GM19468 (cell line): ENCODE data around the gene LAMA4.
"Not testable (repeated sequence)": the region's sequence is repeated elsewhere in the genome, so short reads cannot be mapped to it uniquely, and the experiment has no call there.

ENCODE experiments used
- ATAC-seq: cut with Tn5 transposase; IDR thresholded peaks from one replicate; pipeline ENCODE4 v1.9.1; 2021; ENCODE audit warnings: mild to moderate bottlenecking, moderate library complexity, moderate number of reproducible peaks; ENCODE audit not compliant: unreplicated experiment; ENCODE audit errors: extremely low read depth

LAMA4 gene

GRCh38 chr6:112113918-112114317 lies 140.4 kb downstream of the LAMA4 start:
- no peak for ATAC-seq

DNA sequence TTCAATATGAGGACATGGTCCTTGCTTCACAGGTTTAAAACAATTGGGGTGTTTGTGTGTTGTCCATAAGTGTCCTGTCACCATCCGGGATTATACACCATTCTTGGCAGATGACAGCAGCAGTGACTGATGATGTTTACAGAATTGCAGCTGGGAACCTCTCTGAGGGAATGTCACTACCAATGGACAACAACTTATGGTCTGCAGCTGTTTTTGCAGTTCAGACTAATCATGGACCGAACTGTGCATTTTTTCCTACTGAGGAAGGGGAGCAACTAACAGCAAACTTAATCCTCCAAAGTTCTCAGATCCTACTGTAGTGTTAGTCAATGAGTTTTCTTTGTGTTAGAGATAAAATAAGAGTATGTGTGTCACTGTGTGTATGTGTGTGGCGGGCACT lies 140.9 kb downstream of the LAMA4 start:
- ATAC-seq, result no peak

- no peak for ATAC-seq
Measured at GRCh38 chr6:112109262-112109661, 145.1 kb downstream of the LAMA4 start.

DNA sequence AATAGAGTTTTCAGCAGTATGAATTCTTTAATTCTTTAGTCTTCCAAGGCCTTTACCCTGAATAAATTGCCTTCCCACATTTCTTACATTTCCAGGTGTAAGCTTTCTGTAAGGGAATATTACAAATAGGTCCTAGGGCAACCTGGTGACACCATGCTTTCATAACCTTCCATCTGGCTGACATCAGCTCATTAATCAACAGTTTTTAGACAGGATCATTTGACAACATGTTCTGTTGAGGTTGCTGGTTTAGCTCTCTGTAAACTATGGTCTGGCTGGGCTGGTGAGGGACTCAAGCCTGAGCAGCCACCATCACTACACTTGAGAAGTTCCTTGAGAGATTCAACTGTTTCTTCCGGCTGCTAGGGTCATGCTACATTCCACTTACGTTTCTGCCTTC lies 147.8 kb downstream of the LAMA4 start:
- no peak for ATAC-seq

DNA sequence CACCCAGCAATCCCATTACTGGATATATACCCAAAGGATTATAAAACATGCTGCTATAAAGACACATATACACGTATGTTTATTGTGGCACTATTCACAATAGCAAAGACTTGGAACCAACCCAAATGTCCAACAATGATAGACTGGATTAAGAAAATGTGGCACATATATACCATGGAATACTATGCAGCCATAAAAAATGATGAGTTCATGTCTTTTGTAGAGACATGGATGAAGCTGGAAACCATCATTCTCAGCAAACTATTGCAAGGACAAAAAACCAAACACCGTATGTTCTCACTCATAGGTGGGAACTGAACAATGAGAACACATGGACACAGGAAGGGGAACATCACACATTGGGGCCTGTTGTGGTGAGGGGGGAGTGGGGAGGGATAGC lies 148.3 kb downstream of the LAMA4 start:
- not testable (repeated sequence) for ATAC-seq

- ATAC-seq, result no peak
Measured at GRCh38 chr6:112100561-112100960, 153.8 kb downstream of the LAMA4 start.

- no peak for ATAC-seq
Measured at GRCh38 chr6:112096901-112097300, 157.5 kb downstream of the LAMA4 start.

GRCh38 chr6:112087916-112088315 lies 166.5 kb downstream of the LAMA4 start:
- ATAC-seq, result no peak

DNA sequence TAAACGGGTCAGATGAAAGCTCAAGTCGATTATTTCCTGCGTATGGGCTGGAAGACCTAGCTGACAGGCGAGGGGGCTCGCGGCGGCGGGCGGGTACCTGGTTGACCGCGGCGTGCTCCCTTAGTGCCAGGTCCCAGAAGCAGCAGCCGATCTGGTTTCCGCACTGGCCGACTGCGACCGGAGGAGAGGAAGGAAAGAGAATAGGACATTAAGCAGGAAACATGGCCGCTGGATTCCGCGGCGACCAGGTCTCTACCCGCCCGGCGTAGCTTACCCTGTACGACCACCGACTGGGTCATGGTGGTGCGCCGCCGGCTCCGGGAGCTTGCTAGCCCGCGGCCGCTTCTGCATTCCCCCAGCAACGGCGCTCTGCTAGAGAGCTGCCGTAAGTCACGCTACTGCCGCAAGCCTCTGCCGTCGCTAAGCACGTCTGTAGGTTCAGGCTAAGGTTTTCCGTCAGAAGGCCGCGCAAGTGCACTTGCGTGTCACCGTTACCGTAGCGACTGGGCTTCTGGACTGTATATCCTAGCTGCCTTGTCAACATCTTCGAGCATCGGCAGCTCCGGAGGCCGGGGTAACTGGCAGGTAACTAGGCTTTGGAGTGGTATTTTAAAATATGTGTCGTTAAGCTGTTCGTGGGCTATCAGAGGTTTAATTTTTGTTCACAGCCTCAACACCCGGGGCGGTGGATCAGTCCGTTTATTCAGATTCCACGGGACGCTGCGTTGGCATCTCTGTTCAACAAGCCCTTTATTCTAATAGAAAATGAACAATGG lies 167.0 kb downstream of the LAMA4 start, which contains the start of the genes FAM229B and TUBE1:
FAM229B (plus strand) TSS at position 456 of the 776 bp plus-strand sequence. CDS start 11,693 bp downstream, outside the sequence.
TUBE1 (minus strand) TSS at position 347 of the 776 bp plus-strand sequence; CDS start at position 299, 48 bp downstream.
- ATAC-seq, result peak; percentile 96

GRCh38 chr6:112086744-112087135 lies 167.6 kb downstream of the LAMA4 start:
- ATAC-seq, result no peak

DNA sequence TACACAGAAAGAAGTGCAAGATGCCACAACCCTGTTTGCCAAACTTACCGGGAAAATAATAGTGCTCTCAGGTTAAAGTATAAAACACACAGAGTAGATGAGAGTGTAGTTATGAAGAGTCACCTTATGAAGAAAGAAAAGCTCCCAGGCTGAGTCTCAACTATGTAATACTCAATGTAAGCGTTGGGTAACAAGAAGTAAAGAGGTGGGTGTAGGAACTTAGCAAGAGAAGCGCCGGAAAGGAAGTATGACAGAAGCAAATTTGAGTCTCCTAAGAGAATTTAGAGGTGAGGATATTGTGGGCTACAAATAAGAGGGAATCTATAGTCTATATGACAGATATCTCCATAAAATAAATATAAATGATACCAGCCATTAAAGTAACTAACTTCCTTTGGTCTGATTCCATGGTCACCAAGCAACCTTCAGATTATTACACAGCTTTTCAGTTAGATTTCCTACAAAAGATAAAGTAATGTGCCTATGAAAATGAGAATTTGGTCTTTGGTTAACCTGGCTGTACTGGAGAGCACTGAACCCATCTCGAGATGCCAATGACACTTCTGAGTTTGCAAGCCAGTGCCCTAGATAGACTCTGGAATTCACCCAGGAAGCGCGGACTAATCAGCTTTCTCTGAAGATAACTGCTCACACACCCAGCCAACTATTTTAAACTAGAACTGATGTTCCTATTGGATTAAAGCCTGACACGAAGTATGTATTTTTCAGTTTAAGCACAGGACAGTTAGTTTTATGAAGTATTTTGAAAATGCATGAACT lies 168.9 kb downstream of the LAMA4 start:
- no peak for ATAC-seq

DNA sequence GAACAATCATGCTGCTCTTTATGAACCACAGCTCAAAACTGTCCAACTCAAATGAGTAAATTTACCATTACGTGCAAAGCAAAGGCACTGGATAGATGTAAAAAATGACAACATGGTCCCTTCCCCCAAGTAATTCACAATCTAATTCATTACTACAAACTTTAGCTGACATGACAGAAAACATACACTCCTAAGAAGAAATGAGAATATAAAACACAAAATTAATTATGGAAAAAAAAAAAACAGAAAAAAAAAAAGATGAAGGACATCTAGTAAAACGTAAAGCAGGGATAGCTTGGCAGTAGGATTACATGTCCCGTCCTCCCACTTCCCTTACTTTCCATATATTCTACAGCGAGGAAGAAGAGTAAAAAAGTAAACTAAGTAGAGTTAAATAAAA lies 172.8 kb downstream of the LAMA4 start:
- no peak for ATAC-seq

GRCh38 chr6:112066606-112067005 lies 187.8 kb downstream of the LAMA4 start:
- no peak for ATAC-seq

GRCh38 chr6:112065426-112065986 lies 188.9 kb downstream of the LAMA4 start:
- no peak for ATAC-seq

- ATAC-seq, result no peak
Measured at GRCh38 chr6:112062966-112063365, 191.4 kb downstream of the LAMA4 start.

DNA sequence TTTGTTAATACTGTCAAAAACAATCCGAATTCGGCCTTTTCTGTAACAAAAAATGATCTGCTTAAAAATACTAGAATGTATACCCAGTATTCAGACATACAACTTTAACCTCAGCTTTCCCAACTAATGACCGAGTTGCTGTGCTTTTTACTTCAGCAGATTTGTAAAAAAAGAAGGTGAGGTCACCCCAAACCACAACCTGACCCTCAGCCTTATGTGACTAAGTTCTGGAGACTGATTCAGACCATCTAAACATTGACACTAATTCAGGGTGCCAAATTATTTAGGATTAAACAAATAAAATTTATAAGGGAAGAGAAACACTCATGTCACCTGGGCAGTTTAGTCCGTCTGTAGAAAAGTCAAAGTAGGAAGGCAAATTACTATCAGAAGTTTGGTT lies 192.8 kb downstream of the LAMA4 start:
- ATAC-seq, result no peak
